H9 (cell line): ENCODE data around the gene TSSC4. TPM values are rescaled to one million over a fixed set of nuclear protein-coding genes. Genes with fewer than 3 reads are reported as not detected.

Experiments used
- DNase-seq: peaks from one replicate; pipeline ENCODE4 v3.0.0-alpha.2; 2017
- H2AFZ ChIP-seq: one replicate; pipeline ENCODE4 v1.6.1; 2013; ENCODE audit warnings: mild to moderate bottlenecking, low read length, control low read depth, moderate library complexity
- H2AK5ac ChIP-seq: 2 replicates; pipeline ENCODE4 v1.6.1; 2013; ENCODE audit warnings: low read length, control low read depth, mixed read lengths; ENCODE audit not compliant: insufficient read length
- H2BK120ac ChIP-seq: one replicate; pipeline ENCODE4 v1.6.1; 2013; ENCODE audit warnings: low read depth, mild to moderate bottlenecking, low read length, control low read depth, inconsistent platforms; ENCODE audit not compliant: poor library complexity, severe bottlenecking
- H2BK12ac ChIP-seq: 2 replicates; pipeline ENCODE4 v1.6.1; 2013; ENCODE audit warnings: low read length, control low read depth, mixed read lengths, low read depth; ENCODE audit not compliant: insufficient read length
- H2BK15ac ChIP-seq: 2 replicates; pipeline ENCODE4 v1.6.1; 2013; ENCODE audit warnings: low read depth, low read length, control low read depth
- H2BK20ac ChIP-seq: one replicate; pipeline ENCODE4 v1.6.1; 2013; ENCODE audit warnings: low read depth, mild to moderate bottlenecking, low read length, control low read depth, inconsistent platforms; ENCODE audit not compliant: poor library complexity, severe bottlenecking
- H2BK5ac ChIP-seq: 2 replicates; pipeline ENCODE4 v1.6.1; 2013; ENCODE audit warnings: low read length, control low read depth, mixed read lengths; ENCODE audit not compliant: insufficient read length
- H3K14ac ChIP-seq: 2 replicates; pipeline ENCODE4 v1.6.1; 2013; ENCODE audit warnings: low read length, control low read depth; ENCODE audit not compliant: insufficient read depth
- H3K18ac ChIP-seq: 2 replicates; pipeline ENCODE4 v1.6.1; 2013; ENCODE audit warnings: low read depth, mild to moderate bottlenecking, mixed read lengths, low read length, control low read depth; ENCODE audit not compliant: insufficient read length
- H3K23ac ChIP-seq: 2 replicates; pipeline ENCODE4 v1.6.1; 2013; ENCODE audit warnings: low read length, control low read depth, mixed read lengths, low read depth; ENCODE audit not compliant: insufficient read length
- H3K23me2 ChIP-seq: 2 replicates; pipeline ENCODE4 v1.6.1; 2013; ENCODE audit warnings: low read depth, mild to moderate bottlenecking, mixed read lengths, low read length, control low read depth; ENCODE audit not compliant: insufficient read length, poor library complexity, severe bottlenecking
- H3K27ac ChIP-seq: 2 replicates; pipeline ENCODE4 v1.5.1; 2013; ENCODE audit warnings: low read length, control low read depth, mixed read lengths, low read depth; ENCODE audit not compliant: insufficient read length
- H3K27me3 ChIP-seq: 2 replicates; pipeline ENCODE4 v1.6.1; 2013; ENCODE audit warnings: low read length, control low read depth, inconsistent platforms; ENCODE audit not compliant: insufficient read depth
- H3K4ac ChIP-seq: 2 replicates; pipeline ENCODE4 v1.6.1; 2013; ENCODE audit warnings: low read depth, mild to moderate bottlenecking, control low read depth, inconsistent platforms, low read length, moderate library complexity
- H3K4me1 ChIP-seq: 2 replicates; pipeline ENCODE4 v1.6.1; 2013; ENCODE audit warnings: low read length, control low read depth, inconsistent platforms; ENCODE audit not compliant: insufficient read depth
- H3K4me2 ChIP-seq: 2 replicates; pipeline ENCODE4 v1.6.1; 2013; ENCODE audit warnings: low read length, control low read depth, mixed read lengths; ENCODE audit not compliant: insufficient read length, insufficient read depth
- H3K56ac ChIP-seq: 2 replicates; pipeline ENCODE4 v1.6.1; 2013; ENCODE audit warnings: low read depth, mild to moderate bottlenecking, mixed read lengths, low read length, control low read depth; ENCODE audit not compliant: insufficient read length
- H3K79me1 ChIP-seq: 2 replicates; pipeline ENCODE4 v1.6.1; 2013; ENCODE audit warnings: low read depth, mild to moderate bottlenecking, moderate library complexity, low read length, control low read depth, inconsistent platforms; ENCODE audit not compliant: insufficient read depth, poor library complexity, severe bottlenecking
- H3K79me2 ChIP-seq: 2 replicates; pipeline ENCODE4 v1.6.1; 2013; ENCODE audit warnings: low read length, control low read depth, inconsistent platforms; ENCODE audit not compliant: insufficient read depth
- H3K9ac ChIP-seq: 2 replicates; pipeline ENCODE4 v1.6.1; 2013; ENCODE audit warnings: low read length, control low read depth, mixed read lengths; ENCODE audit not compliant: insufficient read length; ENCODE audit errors: extremely low read depth
- H3K9me3 ChIP-seq: one replicate; pipeline ENCODE4 v1.6.1; 2013; ENCODE audit warnings: low read depth, low read length, inconsistent platforms; ENCODE audit not compliant: control insufficient read depth
- H3T11ph ChIP-seq: one replicate; pipeline ENCODE4 v1.6.1; 2013; ENCODE audit warnings: mild to moderate bottlenecking, low read length, control low read depth, inconsistent platforms
- H4K20me1 ChIP-seq: one replicate; pipeline ENCODE4 v1.6.1; 2013; ENCODE audit not compliant: control insufficient read depth, insufficient read length, insufficient read depth
- H4K5ac ChIP-seq: 2 replicates; pipeline ENCODE4 v1.6.1; 2013; ENCODE audit warnings: low read depth, mild to moderate bottlenecking, mixed read lengths, low read length, control low read depth; ENCODE audit not compliant: insufficient read length
- H4K8ac ChIP-seq: replicated peaks from 2 replicates; pipeline ENCODE4 v1.6.1; 2013; ENCODE audit warnings: low read length, control low read depth, mixed read lengths, low read depth; ENCODE audit not compliant: insufficient read length
- H4K91ac ChIP-seq: 2 replicates; pipeline ENCODE4 v1.6.1; 2013; ENCODE audit warnings: low read depth, mild to moderate bottlenecking, moderate library complexity, mixed read lengths, low read length, control low read depth; ENCODE audit not compliant: insufficient read length
- H3K27ac Mint-ChIP-seq, 3 experiments: 2 replicates in 2 of 3; 3 replicates in 1 of 3; pipeline ENCODE4 v1.8.0; 2020 to 2021; ENCODE audit warnings: mixed read lengths in 3 of 3, mild to moderate bottlenecking in 1 of 3, moderate library complexity in 1 of 3
- H3K27me3 Mint-ChIP-seq: 2 replicates; pipeline ENCODE4 v1.8.0; 2021; ENCODE audit warnings: low read depth, mild to moderate bottlenecking, moderate library complexity, mixed read lengths
- H3K36me3 Mint-ChIP-seq, 3 experiments: 2 replicates in 2 of 3; 3 replicates in 1 of 3; pipeline ENCODE4 v1.8.0; 2020 to 2021; ENCODE audit warnings: low read depth in 3 of 3, mixed read lengths in 3 of 3; ENCODE audit not compliant: insufficient read depth in 1 of 3
- H3K4me1 Mint-ChIP-seq, 2 experiments: 2 replicates each; pipeline ENCODE4 v1.8.0; 2020; ENCODE audit warnings: mixed read lengths in 2 of 2
- H3K4me3 Mint-ChIP-seq, 2 experiments: 2 replicates in 1 of 2; 3 replicates in 1 of 2; pipeline ENCODE4 v1.8.0; 2020 to 2021; ENCODE audit warnings: mild to moderate bottlenecking in 2 of 2, mixed read lengths in 2 of 2, moderate library complexity in 1 of 2
- H3K9me3 Mint-ChIP-seq, 2 experiments: 2 replicates in 1 of 2; 3 replicates in 1 of 2; pipeline ENCODE4 v1.8.0; 2020; ENCODE audit warnings: mild to moderate bottlenecking in 2 of 2, mixed read lengths in 2 of 2, moderate library complexity in 1 of 2
- WGBS: extraction: QIAGEN DNeasy Blood & Tissue Kit; methylation state at CpG from one replicate; pipeline ENCODE4 v1.1.7; 2013; ENCODE audit warnings: missing lambda C conversion rate, low lambda C conversion rate, mixed read lengths; ENCODE audit not compliant: insufficient read length; ENCODE audit errors: extremely low coverage; 5-methylcytosine and 5-hydroxymethylcytosine counted together
- total RNA-seq: library from RNA; stranded (reverse); gene quantifications from 2 replicates; pipeline ENCODE4 v1.2.1, GENCODE V29; 2021
- TF ChIP-seq, protein P1 (sequence below): fragments of 200-600 bp; sonication (generic); conservative IDR thresholded peaks from 3 replicates; pipeline ENCODE4 v1.8.0; 2021; ENCODE audit warnings: antibody characterized with exemption, mild to moderate bottlenecking

The TSSC4 gene
- total RNA-seq, 1 experiment from 2014 or later: 51.0 TPM

DNA sequence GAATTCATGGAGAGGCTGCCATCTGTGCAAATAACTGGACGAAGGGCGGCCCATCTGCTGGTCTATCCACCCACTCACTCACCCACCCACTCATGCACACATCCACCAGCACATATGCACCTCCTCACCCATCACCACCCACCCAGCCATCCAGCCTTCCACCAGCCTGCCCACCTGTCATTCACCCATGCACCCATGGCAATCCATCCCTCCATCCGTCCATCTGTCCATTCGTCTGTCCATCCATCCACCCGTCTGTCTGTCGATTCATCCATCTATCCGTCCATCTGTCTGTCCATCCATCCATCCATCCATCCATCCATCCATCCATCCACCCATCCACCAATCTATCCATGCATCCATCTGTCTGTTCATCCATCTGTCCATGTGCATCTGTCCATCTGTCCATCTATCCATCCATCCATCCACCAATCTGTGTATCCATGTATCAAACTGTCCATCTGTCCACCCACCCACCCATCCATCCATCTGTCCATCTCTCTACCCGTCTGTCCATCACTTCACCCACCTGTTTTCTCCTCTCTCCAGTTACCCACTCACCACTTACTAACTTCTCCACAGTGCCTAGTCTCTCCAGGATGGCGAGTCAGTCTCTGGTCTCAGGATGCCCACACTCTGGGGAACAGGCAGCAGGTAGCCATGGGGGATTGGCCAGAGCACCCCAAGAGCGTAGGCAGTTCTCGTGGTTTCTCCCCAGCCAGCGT is 34.9 kb downstream of the TSSC4 start:
- no CpG with 5 or more reads among the region's 12 CpGs for WGBS
- H3K27me3 ChIP-seq: no peaks in the 10 kb centered on the region; the same call in 1 of the 2 replicates
- H3T11ph ChIP-seq: no peak overlapping the region
- no peak overlapping the region for H2BK20ac ChIP-seq
- Mint-ChIP-seq H3K36me3 (no peaks in the 10 kb centered on the region), H3K27ac (no peak overlapping the region), H3K9me3 (no peaks in the 10 kb centered on the region; a peak in 1 of 5 replicates), H3K4me1 (no peaks in the 10 kb centered on the region), H3K4me3 (no peak overlapping the region), H3K27me3 (peaks cover 51% of the 10 kb centered on the region)
- no peak overlapping the region for H4K8ac ChIP-seq
- no peaks in the 10 kb centered on the region for H3K79me2 ChIP-seq
- H3K4me2 ChIP-seq: no peak overlapping the region
- H3K9me3 ChIP-seq: no peaks in the 10 kb centered on the region
- no peaks in the 10 kb centered on the region for H3K79me1 ChIP-seq
- no peak overlapping the region for H2AFZ ChIP-seq
- H3K56ac ChIP-seq: no peak overlapping the region
- H2BK5ac ChIP-seq: no peak overlapping the region
- H3K18ac ChIP-seq: no peak overlapping the region
- no peak overlapping the region for H3K4ac ChIP-seq
- H2BK15ac ChIP-seq: no peak overlapping the region
- H3K14ac ChIP-seq: no peak overlapping the region
- no peak overlapping the region for H3K27ac ChIP-seq
- H3K23me2 ChIP-seq: no peaks in the 10 kb centered on the region
- H4K5ac ChIP-seq: no peak overlapping the region
- H3K23ac ChIP-seq: no peak overlapping the region
- H3K4me1 ChIP-seq: no peaks in the 10 kb centered on the region
- no peak overlapping the region for H4K91ac ChIP-seq
- TF ChIP-seq, protein P1, sequence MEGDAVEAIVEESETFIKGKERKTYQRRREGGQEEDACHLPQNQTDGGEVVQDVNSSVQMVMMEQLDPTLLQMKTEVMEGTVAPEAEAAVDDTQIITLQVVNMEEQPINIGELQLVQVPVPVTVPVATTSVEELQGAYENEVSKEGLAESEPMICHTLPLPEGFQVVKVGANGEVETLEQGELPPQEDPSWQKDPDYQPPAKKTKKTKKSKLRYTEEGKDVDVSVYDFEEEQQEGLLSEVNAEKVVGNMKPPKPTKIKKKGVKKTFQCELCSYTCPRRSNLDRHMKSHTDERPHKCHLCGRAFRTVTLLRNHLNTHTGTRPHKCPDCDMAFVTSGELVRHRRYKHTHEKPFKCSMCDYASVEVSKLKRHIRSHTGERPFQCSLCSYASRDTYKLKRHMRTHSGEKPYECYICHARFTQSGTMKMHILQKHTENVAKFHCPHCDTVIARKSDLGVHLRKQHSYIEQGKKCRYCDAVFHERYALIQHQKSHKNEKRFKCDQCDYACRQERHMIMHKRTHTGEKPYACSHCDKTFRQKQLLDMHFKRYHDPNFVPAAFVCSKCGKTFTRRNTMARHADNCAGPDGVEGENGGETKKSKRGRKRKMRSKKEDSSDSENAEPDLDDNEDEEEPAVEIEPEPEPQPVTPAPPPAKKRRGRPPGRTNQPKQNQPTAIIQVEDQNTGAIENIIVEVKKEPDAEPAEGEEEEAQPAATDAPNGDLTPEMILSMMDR: no peak
- H4K20me1 ChIP-seq: no peaks in the 10 kb centered on the region
- no peak for DNase-seq
- H2AK5ac ChIP-seq: no peak overlapping the region
- no peak overlapping the region for H2BK120ac ChIP-seq
- no peak overlapping the region for H3K9ac ChIP-seq
- H2BK12ac ChIP-seq: no peak overlapping the region
